ENCODE results near the gene TRAF2.

DNA sequence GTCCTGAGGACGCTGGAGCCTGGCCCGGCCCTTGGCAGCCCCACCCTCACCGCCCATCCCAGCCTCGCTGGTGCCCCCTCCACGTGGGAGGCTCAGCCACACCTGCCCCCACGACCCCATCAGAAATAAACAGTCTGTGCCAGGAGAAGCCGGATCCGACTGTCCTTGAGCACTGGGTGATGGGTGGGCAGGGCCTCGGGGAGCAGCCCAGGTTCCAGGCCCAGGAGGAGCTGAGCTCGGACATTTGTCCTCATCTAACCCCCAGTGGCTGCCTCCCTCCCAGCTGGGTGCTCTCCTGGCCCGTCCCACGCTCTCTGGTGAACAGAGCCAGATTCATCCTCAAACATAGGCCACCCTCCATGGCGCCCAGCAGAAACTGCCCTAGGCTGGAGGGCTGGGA is 86.4 kb downstream of the TRAF2 start:
- TF ChIP-seq YY1 (IDR thresholded peaks at IDR 0.05) (no peak), RAD21 (IDR thresholded peaks at IDR 0.05) (no peak), SP1 (IDR thresholded peaks at IDR 0.05) (no peak), GABPA (IDR thresholded peaks at IDR 0.05 in 1 of 2, conservative IDR thresholded peaks at IDR 0.05 in 1 of 2) (no peak), HNF4A (conservative IDR thresholded peaks at IDR 0.05) (no peak), TAF1 (conservative IDR thresholded peaks at IDR 0.05) (no peak), FOXA1 (IDR thresholded peaks at IDR 0.05) (no peak), EGR1 (IDR thresholded peaks at IDR 0.05; ENCODE audit: low read depth in 2 of 2) (no peak)
- TF ChIP-seq, protein P1, sequence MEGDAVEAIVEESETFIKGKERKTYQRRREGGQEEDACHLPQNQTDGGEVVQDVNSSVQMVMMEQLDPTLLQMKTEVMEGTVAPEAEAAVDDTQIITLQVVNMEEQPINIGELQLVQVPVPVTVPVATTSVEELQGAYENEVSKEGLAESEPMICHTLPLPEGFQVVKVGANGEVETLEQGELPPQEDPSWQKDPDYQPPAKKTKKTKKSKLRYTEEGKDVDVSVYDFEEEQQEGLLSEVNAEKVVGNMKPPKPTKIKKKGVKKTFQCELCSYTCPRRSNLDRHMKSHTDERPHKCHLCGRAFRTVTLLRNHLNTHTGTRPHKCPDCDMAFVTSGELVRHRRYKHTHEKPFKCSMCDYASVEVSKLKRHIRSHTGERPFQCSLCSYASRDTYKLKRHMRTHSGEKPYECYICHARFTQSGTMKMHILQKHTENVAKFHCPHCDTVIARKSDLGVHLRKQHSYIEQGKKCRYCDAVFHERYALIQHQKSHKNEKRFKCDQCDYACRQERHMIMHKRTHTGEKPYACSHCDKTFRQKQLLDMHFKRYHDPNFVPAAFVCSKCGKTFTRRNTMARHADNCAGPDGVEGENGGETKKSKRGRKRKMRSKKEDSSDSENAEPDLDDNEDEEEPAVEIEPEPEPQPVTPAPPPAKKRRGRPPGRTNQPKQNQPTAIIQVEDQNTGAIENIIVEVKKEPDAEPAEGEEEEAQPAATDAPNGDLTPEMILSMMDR (IDR thresholded peaks at IDR 0.05; ENCODE audit: low read depth, low read length, missing input control) = no peak
- TF ChIP-seq, protein P2, sequence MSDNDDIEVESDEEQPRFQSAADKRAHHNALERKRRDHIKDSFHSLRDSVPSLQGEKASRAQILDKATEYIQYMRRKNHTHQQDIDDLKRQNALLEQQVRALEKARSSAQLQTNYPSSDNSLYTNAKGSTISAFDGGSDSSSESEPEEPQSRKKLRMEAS (IDR thresholded peaks at IDR 0.05) = no peak
- TF ChIP-seq, protein P3, sequence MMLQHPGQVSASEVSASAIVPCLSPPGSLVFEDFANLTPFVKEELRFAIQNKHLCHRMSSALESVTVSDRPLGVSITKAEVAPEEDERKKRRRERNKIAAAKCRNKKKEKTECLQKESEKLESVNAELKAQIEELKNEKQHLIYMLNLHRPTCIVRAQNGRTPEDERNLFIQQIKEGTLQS (IDR thresholded peaks at IDR 0.05) = no peak
- TF ChIP-seq, protein P4, sequence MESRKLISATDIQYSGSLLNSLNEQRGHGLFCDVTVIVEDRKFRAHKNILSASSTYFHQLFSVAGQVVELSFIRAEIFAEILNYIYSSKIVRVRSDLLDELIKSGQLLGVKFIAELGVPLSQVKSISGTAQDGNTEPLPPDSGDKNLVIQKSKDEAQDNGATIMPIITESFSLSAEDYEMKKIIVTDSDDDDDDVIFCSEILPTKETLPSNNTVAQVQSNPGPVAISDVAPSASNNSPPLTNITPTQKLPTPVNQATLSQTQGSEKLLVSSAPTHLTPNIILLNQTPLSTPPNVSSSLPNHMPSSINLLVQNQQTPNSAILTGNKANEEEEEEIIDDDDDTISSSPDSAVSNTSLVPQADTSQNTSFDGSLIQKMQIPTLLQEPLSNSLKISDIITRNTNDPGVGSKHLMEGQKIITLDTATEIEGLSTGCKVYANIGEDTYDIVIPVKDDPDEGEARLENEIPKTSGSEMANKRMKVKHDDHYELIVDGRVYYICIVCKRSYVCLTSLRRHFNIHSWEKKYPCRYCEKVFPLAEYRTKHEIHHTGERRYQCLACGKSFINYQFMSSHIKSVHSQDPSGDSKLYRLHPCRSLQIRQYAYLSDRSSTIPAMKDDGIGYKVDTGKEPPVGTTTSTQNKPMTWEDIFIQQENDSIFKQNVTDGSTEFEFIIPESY (IDR thresholded peaks at IDR 0.05) = no peak
